NCI-H2227 treated with DMSO at 0.1 percent for 48 hours (cell line): ENCODE data around the gene ARHGAP22.

Source experiments
- DNase-seq: peaks from one replicate; lab custom pipeline; 2025; lab: John Stamatoyannopoulos, UW

Gene ARHGAP22

GRCh38 chr10:48511875-48512231 lies 93.0 kb downstream of the ARHGAP22 start:
- no peak for DNase-seq

GRCh38 chr10:48511066-48511874 lies 93.6 kb downstream of the ARHGAP22 start:
- no peak for DNase-seq

GRCh38 chr10:48509974-48510692 lies 94.7 kb downstream of the ARHGAP22 start:
- no peak for DNase-seq

- no peak for DNase-seq
Measured at GRCh38 chr10:48508791-48509772, 95.8 kb downstream of the ARHGAP22 start.

GRCh38 chr10:48507933-48508790 lies 96.7 kb downstream of the ARHGAP22 start:
- no peak for DNase-seq

- no peak for DNase-seq
Measured at GRCh38 chr10:48507494-48507893, 97.4 kb downstream of the ARHGAP22 start.

GRCh38 chr10:48506147-48506917 lies 98.5 kb downstream of the ARHGAP22 start:
- no peak for DNase-seq

- no peak for DNase-seq
Measured at GRCh38 chr10:48505394-48506112, 99.3 kb downstream of the ARHGAP22 start.

GRCh38 chr10:48504141-48504885 lies 100.6 kb downstream of the ARHGAP22 start:
- DNase-seq, result no peak

GRCh38 chr10:48503293-48503911 lies 101.5 kb downstream of the ARHGAP22 start:
- DNase-seq, result no peak

- DNase-seq, result no peak
Measured at GRCh38 chr10:48502791-48503190, 102.1 kb downstream of the ARHGAP22 start.

- no peak for DNase-seq
Measured at GRCh38 chr10:48501787-48502771, 102.8 kb downstream of the ARHGAP22 start.

- no peak for DNase-seq
Measured at GRCh38 chr10:48501226-48501625, 103.6 kb downstream of the ARHGAP22 start.

- no peak for DNase-seq
Measured at GRCh38 chr10:48500771-48501170, 104.1 kb downstream of the ARHGAP22 start.

GRCh38 chr10:48498940-48499510 lies 105.8 kb downstream of the ARHGAP22 start:
- DNase-seq, result no peak

GRCh38 chr10:48497780-48498770 lies 106.8 kb downstream of the ARHGAP22 start:
- DNase-seq, result no peak
